Tibial nerve (tissue), 4 donors: Measurements from ENCODE around the gene DDIT4. TPM values are rescaled to one million over a fixed set of nuclear protein-coding genes. Genes with fewer than 3 reads are reported as not detected.

ENCODE experiments used
- DNase-seq, 2 donors: peaks; one replicate each; pipeline ENCODE4 v3.0.0-alpha.2; 2019; ENCODE audit warnings: low spot score in 2 of 2
- H3K27ac ChIP-seq, 4 donors: fragments of 200-600 bp; sonication (generic) in 3 of 4; one replicate each; pipeline ENCODE4 v1.5.1; 2017 to 2019; ENCODE audit warnings: mild to moderate bottlenecking in 1 of 4
- H3K27me3 ChIP-seq, 2 donors: fragments of 200-600 bp; sonication (generic) in 1 of 2; one replicate each; pipeline versions ENCODE4 v1.5.1 to v1.6.0; 2017 to 2019
- H3K36me3 ChIP-seq, 3 donors: fragments of 200-600 bp; sonication (generic); one replicate each; pipeline ENCODE4 v1.5.1; 2018 to 2019
- H3K4me1 ChIP-seq, 4 donors: fragments of 200-600 bp; sonication (generic) in 3 of 4; one replicate each; pipeline ENCODE4 v1.5.1; 2017 to 2019
- H3K4me3 ChIP-seq, 4 donors: fragments of 200-600 bp; sonication (generic) in 3 of 4; one replicate each; pipeline ENCODE4 v1.5.1; 2017 to 2019; ENCODE audit warnings: mild to moderate bottlenecking in 1 of 4, moderate library complexity in 1 of 4
- H3K9me3 ChIP-seq, 4 donors: fragments of 200-600 bp; sonication (generic) in 3 of 4; one replicate each; pipeline ENCODE4 v1.5.1; 2017 to 2019
- CTCF ChIP-seq, 5 experiments: fragments of 200-600 bp in 3 of 5; fragments of 450-650 bp in 2 of 5; sonication (generic) in 3 of 5; IDR thresholded peaks; one replicate each; pipeline ENCODE4 v1.5.1; 2016 to 2019; ENCODE audit warnings: antibody characterized with exemption in 5 of 5, mild to moderate bottlenecking in 3 of 5, moderate library complexity in 2 of 5
- EP300 ChIP-seq, 2 donors: sonication (generic); formaldehyde crosslinking; IDR thresholded peaks; one replicate each; pipeline ENCODE4 v1.6.1; 2017; ENCODE audit warnings: antibody characterized with exemption in 2 of 2, mild to moderate bottlenecking in 1 of 2
- POLR2A ChIP-seq, 2 donors: fragments of 450-650 bp; IDR thresholded peaks; one replicate each; pipeline ENCODE4 v1.6.1; 2017; ENCODE audit warnings: antibody characterized with exemption in 2 of 2, mild to moderate bottlenecking in 2 of 2, moderate library complexity in 2 of 2
- WGBS, 2 donors: methylation state at CpG; one replicate each; pipeline ENCODE4 v1.1.5; 2018; 5-methylcytosine and 5-hydroxymethylcytosine counted together
- total RNA-seq, 4 donors: library from RNA; depleted of rRNA; stranded (reverse); fragments of >200 nt; gene quantifications; one replicate each; pipeline ENCODE4 v1.1.0, GENCODE V29; 2016

The DDIT4 gene
- total RNA-seq, 4 donors from 2014 or later, result 1,317 to 2,202 (median 1,604) TPM

- no peak for DNase-seq
- no peak overlapping the region for H3K4me3 ChIP-seq
- no peaks in the 10 kb centered on the region for H3K9me3 ChIP-seq
- H3K27me3 ChIP-seq, result no peaks in the 10 kb centered on the region
- TF ChIP-seq EP300 (IDR thresholded peaks at IDR 0.05), result no peak
- no peak for TF ChIP-seq CTCF (IDR thresholded peaks at IDR 0.05)
- TF ChIP-seq POLR2A (IDR thresholded peaks at IDR 0.05), result no peak
- H3K27ac ChIP-seq, result peak overlapping the region in 2 of 4 donors; percentile 39 to 90
- peaks cover 0 to 88% (median 48%) of the 10 kb centered on the region in 4 donors for H3K4me1 ChIP-seq
- 78 to 92% methylated on average over 3 of the region's 3 CpGs for WGBS, 2 donors
- H3K36me3 ChIP-seq, result no peaks in the 10 kb centered on the region
These were observed 48.2 kb downstream of the DDIT4 start for GRCh38 chr10:72322030-72322279.

- Histone ChIP-seq H3K27ac (peak overlapping the region in 2 of 4 donors; percentile 25 to 90), H3K4me3 (no peak overlapping the region), H3K36me3 (no peaks in the 10 kb centered on the region), H3K27me3 (no peaks in the 10 kb centered on the region), H3K4me1 (peaks cover 0 to 88% (median 48%) of the 10 kb centered on the region in 4 donors), H3K9me3 (no peaks in the 10 kb centered on the region)
- DNase-seq, result no peak
- TF ChIP-seq POLR2A (IDR thresholded peaks at IDR 0.05) (no peak), CTCF (IDR thresholded peaks at IDR 0.05) (no peak), EP300 (IDR thresholded peaks at IDR 0.05) (no peak)
- 89 to 91% methylated on average over 15 to 16 of the region's 16 CpGs for WGBS, 2 donors
These were observed 48.7 kb downstream of the DDIT4 start for GRCh38 chr10:72322280-72323058.

- H3K36me3 ChIP-seq, result no peaks in the 10 kb centered on the region
- H3K27me3 ChIP-seq, result no peaks in the 10 kb centered on the region
- H3K9me3 ChIP-seq, result no peaks in the 10 kb centered on the region
- peak overlapping the region in 3 of 4 donors; percentile 27 to 90 (median 88) for H3K27ac ChIP-seq
- 90 to 97% methylated on average over 10 of the region's 10 CpGs for WGBS, 2 donors
- no peak for TF ChIP-seq POLR2A (IDR thresholded peaks at IDR 0.05)
- no peak for TF ChIP-seq CTCF (IDR thresholded peaks at IDR 0.05)
- TF ChIP-seq EP300 (IDR thresholded peaks at IDR 0.05), result no peak
- peaks cover 5 to 88% (median 56%) of the 10 kb centered on the region in 4 donors for H3K4me1 ChIP-seq
- DNase-seq, result no peak
- H3K4me3 ChIP-seq, result no peak overlapping the region
These were observed 49.5 kb downstream of the DDIT4 start for GRCh38 chr10:72323108-72323749.

- no peak for TF ChIP-seq EP300 (IDR thresholded peaks at IDR 0.05)
- no peak for TF ChIP-seq CTCF (IDR thresholded peaks at IDR 0.05)
- DNase-seq, result no peak
- 60 to 79% methylated on average over 12 of the region's 12 CpGs for WGBS, 2 donors
These were observed 50.1 kb downstream of the DDIT4 start for GRCh38 chr10:72323771-72324191.

More at GRCh38 chr10:72323771-72324191, 50.1 kb downstream of the DDIT4 start:
- peaks cover 5 to 88% (median 57%) of the 10 kb centered on the region in 4 donors for H3K4me1 ChIP-seq
- H3K36me3 ChIP-seq, result no peaks in the 10 kb centered on the region
- no peak overlapping the region for H3K4me3 ChIP-seq
- peak overlapping the region in 3 of 4 donors; percentile 27 to 90 (median 88) for H3K27ac ChIP-seq
- no peaks in the 10 kb centered on the region for H3K9me3 ChIP-seq
- H3K27me3 ChIP-seq, result no peaks in the 10 kb centered on the region

Other genes starting within 250 kb of the DDIT4 start
- gene SPOCK2, start 185.4 kb upstream of the DDIT4 start, total RNA-seq, result 1 to 10 TPM; 2.1 to 9.9 (median 5.0) TPM
- gene ANAPC16, start 57.9 kb upstream of the DDIT4 start, total RNA-seq, result 10 to 100 TPM; 52.6 to 72.3 (median 61.9) TPM
- gene ASCC1, start 57.6 kb upstream of the DDIT4 start, total RNA-seq, result 10 to 100 TPM; 34.2 to 85.7 (median 54.2) TPM
- gene DNAJB12, start 81.0 kb downstream of the DDIT4 start, total RNA-seq, result 100 to 1,000 TPM in 2 of 4 donors, 10 to 100 TPM in 2; 81.3 to 115 (median 98.9) TPM